WTC11 (cell line): Measurements from ENCODE around the gene GCAT.

Experiments used
- CBFB ChIP-seq: sonication (generic); formaldehyde crosslinking; IDR thresholded peaks from 2 replicates; pipeline ENCODE4 v1.8.1; 2022; ENCODE audit warnings: mild to moderate bottlenecking, low read depth, missing genetic modification reagents
- ELF4 ChIP-seq: sonication (generic); formaldehyde crosslinking; IDR thresholded peaks from 2 replicates; pipeline ENCODE4 v1.8.1; 2022; ENCODE audit warnings: low read depth, mild to moderate bottlenecking, moderate library complexity, missing genetic modification reagents
- ETV6 ChIP-seq: sonication (generic); formaldehyde crosslinking; IDR thresholded peaks from 2 replicates; pipeline ENCODE4 v1.8.1; 2022; ENCODE audit warnings: mild to moderate bottlenecking, missing genetic modification reagents
- IRF2 ChIP-seq: sonication (generic); formaldehyde crosslinking; IDR thresholded peaks from 2 replicates; pipeline ENCODE4 v1.8.0; 2022; ENCODE audit warnings: low read depth, missing genetic modification reagents, borderline replicate concordance
- JUN ChIP-seq: sonication (generic); formaldehyde crosslinking; IDR thresholded peaks from 2 replicates; pipeline ENCODE4 v1.8.0; 2023; ENCODE audit warnings: mild to moderate bottlenecking, missing genetic modification reagents
- NFE2L1 ChIP-seq: sonication (generic); formaldehyde crosslinking; IDR thresholded peaks from 2 replicates; pipeline ENCODE4 v1.8.1; 2023; ENCODE audit warnings: missing genetic modification reagents
- NR2C2 ChIP-seq: sonication (generic); formaldehyde crosslinking; IDR thresholded peaks from 2 replicates; pipeline ENCODE4 v1.8.0; 2022; ENCODE audit warnings: mild to moderate bottlenecking, missing genetic modification reagents
- TEAD4 ChIP-seq: sonication (generic); formaldehyde crosslinking; IDR thresholded peaks from 2 replicates; pipeline ENCODE4 v1.8.0; 2022; ENCODE audit warnings: mild to moderate bottlenecking, missing genetic modification reagents
- ZBTB43 ChIP-seq: sonication (generic); formaldehyde crosslinking; IDR thresholded peaks from 2 replicates; pipeline ENCODE4 v1.8.1; 2023; ENCODE audit warnings: mild to moderate bottlenecking, missing genetic modification reagents
- TF ChIP-seq, protein P1 (sequence below): sonication (generic); formaldehyde crosslinking; IDR thresholded peaks from 2 replicates; pipeline ENCODE4 v1.8.1; 2023; ENCODE audit warnings: mild to moderate bottlenecking, missing genetic modification reagents, moderate library complexity
- TF ChIP-seq, protein P2 (sequence below): fragments of 200-600 bp; IDR thresholded peaks from 2 replicates; pipeline ENCODE4 v1.8.0; 2022; ENCODE audit warnings: antibody characterized with exemption
- TF ChIP-seq, protein P3 (sequence below): sonication (generic); formaldehyde crosslinking; IDR thresholded peaks from 2 replicates; pipeline ENCODE4 v1.8.0; 2022; ENCODE audit warnings: mild to moderate bottlenecking, missing genetic modification reagents

GRCh38 chr22:37763012-37763411, 44.7 kb upstream of the GCAT start:
- no peak for TF ChIP-seq ZBTB43 (CRISPR knock-in tag)
- TF ChIP-seq IRF2 (CRISPR knock-in tag): no peak
- no peak for TF ChIP-seq CBFB (CRISPR knock-in tag)
- TF ChIP-seq, protein P1, sequence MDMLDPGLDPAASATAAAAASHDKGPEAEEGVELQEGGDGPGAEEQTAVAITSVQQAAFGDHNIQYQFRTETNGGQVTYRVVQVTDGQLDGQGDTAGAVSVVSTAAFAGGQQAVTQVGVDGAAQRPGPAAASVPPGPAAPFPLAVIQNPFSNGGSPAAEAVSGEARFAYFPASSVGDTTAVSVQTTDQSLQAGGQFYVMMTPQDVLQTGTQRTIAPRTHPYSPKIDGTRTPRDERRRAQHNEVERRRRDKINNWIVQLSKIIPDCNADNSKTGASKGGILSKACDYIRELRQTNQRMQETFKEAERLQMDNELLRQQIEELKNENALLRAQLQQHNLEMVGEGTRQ (CRISPR knock-in tag): no peak
- TF ChIP-seq, protein P2, sequence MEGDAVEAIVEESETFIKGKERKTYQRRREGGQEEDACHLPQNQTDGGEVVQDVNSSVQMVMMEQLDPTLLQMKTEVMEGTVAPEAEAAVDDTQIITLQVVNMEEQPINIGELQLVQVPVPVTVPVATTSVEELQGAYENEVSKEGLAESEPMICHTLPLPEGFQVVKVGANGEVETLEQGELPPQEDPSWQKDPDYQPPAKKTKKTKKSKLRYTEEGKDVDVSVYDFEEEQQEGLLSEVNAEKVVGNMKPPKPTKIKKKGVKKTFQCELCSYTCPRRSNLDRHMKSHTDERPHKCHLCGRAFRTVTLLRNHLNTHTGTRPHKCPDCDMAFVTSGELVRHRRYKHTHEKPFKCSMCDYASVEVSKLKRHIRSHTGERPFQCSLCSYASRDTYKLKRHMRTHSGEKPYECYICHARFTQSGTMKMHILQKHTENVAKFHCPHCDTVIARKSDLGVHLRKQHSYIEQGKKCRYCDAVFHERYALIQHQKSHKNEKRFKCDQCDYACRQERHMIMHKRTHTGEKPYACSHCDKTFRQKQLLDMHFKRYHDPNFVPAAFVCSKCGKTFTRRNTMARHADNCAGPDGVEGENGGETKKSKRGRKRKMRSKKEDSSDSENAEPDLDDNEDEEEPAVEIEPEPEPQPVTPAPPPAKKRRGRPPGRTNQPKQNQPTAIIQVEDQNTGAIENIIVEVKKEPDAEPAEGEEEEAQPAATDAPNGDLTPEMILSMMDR: no peak
- TF ChIP-seq ETV6: no peak
- TF ChIP-seq TEAD4 (CRISPR knock-in tag): no peak
- TF ChIP-seq NFE2L1: no peak
- TF ChIP-seq, protein P3, sequence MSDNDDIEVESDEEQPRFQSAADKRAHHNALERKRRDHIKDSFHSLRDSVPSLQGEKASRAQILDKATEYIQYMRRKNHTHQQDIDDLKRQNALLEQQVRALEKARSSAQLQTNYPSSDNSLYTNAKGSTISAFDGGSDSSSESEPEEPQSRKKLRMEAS (CRISPR knock-in tag): no peak
- no peak for TF ChIP-seq ELF4 (CRISPR knock-in tag)
- no peak for TF ChIP-seq JUN (CRISPR knock-in tag)
- TF ChIP-seq NR2C2 (CRISPR knock-in tag): no peak
